ENCODE results near the gene CCDC192. TPM values are rescaled to one million over a fixed set of nuclear protein-coding genes. Genes with fewer than 3 reads are reported as not detected.

Gene CCDC192
- total RNA-seq, 1 donor from 2014 or later, result not detected

DNA sequence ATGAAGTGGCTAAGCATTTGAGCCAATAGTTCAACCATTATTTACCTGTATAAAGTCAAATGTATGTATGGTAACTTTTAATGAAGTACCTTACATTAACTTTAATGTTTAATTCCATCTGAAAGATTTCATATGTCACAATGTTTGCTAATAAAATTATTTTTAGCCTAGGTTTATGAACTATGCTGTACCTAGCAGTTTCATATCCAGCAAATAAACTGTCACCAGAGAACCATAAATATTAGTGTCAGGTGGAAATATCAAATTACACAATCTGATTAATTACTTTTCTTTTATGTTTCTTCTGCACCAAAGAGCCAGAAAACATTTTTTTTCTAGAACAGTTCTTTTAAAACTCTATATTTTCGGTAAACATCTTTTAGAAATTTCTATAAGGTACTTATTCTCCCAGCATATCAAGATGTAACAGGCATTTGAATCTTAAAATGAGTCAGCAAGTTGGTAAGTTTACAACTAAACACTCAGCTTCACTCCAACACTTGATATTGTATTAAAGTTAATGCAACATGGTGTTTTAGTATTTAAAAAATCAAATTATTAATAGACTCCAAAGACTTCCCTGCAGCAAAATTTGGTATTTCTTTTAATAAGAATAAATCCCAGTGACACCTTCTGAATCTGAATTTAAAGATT lies 8.5 kb upstream of the CCDC192 start:
- no peak for DNase-seq (ENCODE audit: low spot score in 2 of 2)
- TF ChIP-seq, protein P1, sequence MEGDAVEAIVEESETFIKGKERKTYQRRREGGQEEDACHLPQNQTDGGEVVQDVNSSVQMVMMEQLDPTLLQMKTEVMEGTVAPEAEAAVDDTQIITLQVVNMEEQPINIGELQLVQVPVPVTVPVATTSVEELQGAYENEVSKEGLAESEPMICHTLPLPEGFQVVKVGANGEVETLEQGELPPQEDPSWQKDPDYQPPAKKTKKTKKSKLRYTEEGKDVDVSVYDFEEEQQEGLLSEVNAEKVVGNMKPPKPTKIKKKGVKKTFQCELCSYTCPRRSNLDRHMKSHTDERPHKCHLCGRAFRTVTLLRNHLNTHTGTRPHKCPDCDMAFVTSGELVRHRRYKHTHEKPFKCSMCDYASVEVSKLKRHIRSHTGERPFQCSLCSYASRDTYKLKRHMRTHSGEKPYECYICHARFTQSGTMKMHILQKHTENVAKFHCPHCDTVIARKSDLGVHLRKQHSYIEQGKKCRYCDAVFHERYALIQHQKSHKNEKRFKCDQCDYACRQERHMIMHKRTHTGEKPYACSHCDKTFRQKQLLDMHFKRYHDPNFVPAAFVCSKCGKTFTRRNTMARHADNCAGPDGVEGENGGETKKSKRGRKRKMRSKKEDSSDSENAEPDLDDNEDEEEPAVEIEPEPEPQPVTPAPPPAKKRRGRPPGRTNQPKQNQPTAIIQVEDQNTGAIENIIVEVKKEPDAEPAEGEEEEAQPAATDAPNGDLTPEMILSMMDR (IDR thresholded peaks at IDR 0.05), result no peak
- Histone ChIP-seq H3K27ac (no peak overlapping the region), H3K9me3 (no peaks in the 10 kb centered on the region), H3K4me3 (no peak overlapping the region), H3K4me1 (no peaks in the 10 kb centered on the region), H3K36me3 (no peaks in the 10 kb centered on the region), H3K27me3 (no peaks in the 10 kb centered on the region)
- intact Hi-C loops (cut with DNase I), result no loop called here

GRCh38 chr5:127695346-127695745 lies 7.8 kb upstream of the CCDC192 start:
- intact Hi-C loops (cut with DNase I), result no loop called here
- no peak for DNase-seq (ENCODE audit: low spot score in 2 of 2)
- TF ChIP-seq, protein P1 (IDR thresholded peaks at IDR 0.05), result no peak
- Histone ChIP-seq H3K9me3 (no peaks in the 10 kb centered on the region), H3K27me3 (no peaks in the 10 kb centered on the region), H3K36me3 (no peaks in the 10 kb centered on the region), H3K27ac (no peak overlapping the region), H3K4me3 (no peak overlapping the region), H3K4me1 (no peaks in the 10 kb centered on the region)

- Histone ChIP-seq H3K9me3 (no peaks in the 10 kb centered on the region), H3K4me3 (no peak overlapping the region), H3K27me3 (no peaks in the 10 kb centered on the region), H3K36me3 (no peaks in the 10 kb centered on the region), H3K4me1 (no peaks in the 10 kb centered on the region), H3K27ac (no peak overlapping the region)
- intact Hi-C loops (cut with DNase I), result no loop called here
- TF ChIP-seq, protein P1 (IDR thresholded peaks at IDR 0.05), result no peak
- no peak for DNase-seq (ENCODE audit: low spot score in 2 of 2)
Observed at GRCh38 chr5:127696683-127697082, 6.5 kb upstream of the CCDC192 start.

- Histone ChIP-seq H3K36me3 (no peaks in the 10 kb centered on the region), H3K27ac (no peak overlapping the region), H3K27me3 (no peaks in the 10 kb centered on the region), H3K4me1 (no peaks in the 10 kb centered on the region), H3K4me3 (no peak overlapping the region), H3K9me3 (no peaks in the 10 kb centered on the region)
- TF ChIP-seq, protein P1 (IDR thresholded peaks at IDR 0.05), result no peak
- DNase-seq (ENCODE audit: low spot score in 2 of 2), result no peak
- intact Hi-C loops (cut with DNase I), result no loop called here
Observed at GRCh38 chr5:127697894-127698600, 5.1 kb upstream of the CCDC192 start.

- Histone ChIP-seq H3K27ac (no peak overlapping the region), H3K36me3 (no peaks in the 10 kb centered on the region), H3K9me3 (no peaks in the 10 kb centered on the region), H3K4me3 (no peak overlapping the region), H3K4me1 (no peaks in the 10 kb centered on the region), H3K27me3 (no peaks in the 10 kb centered on the region)
- TF ChIP-seq, protein P1 (IDR thresholded peaks at IDR 0.05), result no peak
- intact Hi-C loops (cut with DNase I), result no loop called here
- DNase-seq (ENCODE audit: low spot score in 2 of 2), result no peak
Observed at GRCh38 chr5:127699416-127699815, 3.8 kb upstream of the CCDC192 start.

All from ascending aorta (tissue), 2 donors.